ENCODE data around the gene VWA3B. TPM values are rescaled to one million over a fixed set of nuclear protein-coding genes. Genes with fewer than 3 reads are reported as not detected.
A peak's percentile ranks its signal among the peaks of the same experiment; 100 is the strongest.
"Not testable (repeated sequence)": the region's sequence is repeated elsewhere in the genome, so short reads cannot be mapped to it uniquely, and the experiment has no call there.

Gene VWA3B
- total and polyA plus RNA-seq, 2 experiments from 2014 or later = not detected

- H3K36me3 ChIP-seq (ENCODE audit: low read depth) = no peaks in the 10 kb centered on the region
- in situ Hi-C loops (cut with MboI) = no loop called here
Measured at GRCh38 chr2:98317214-98317613, 230.2 kb downstream of the VWA3B start.

GRCh38 chr2:98320171-98320570 lies 233.2 kb downstream of the VWA3B start:
- H3K4me1 ChIP-seq (ENCODE audit: insufficient read depth); H3K27me3 ChIP-seq (replicated peaks; ENCODE audit: insufficient read depth); in situ Hi-C loops (cut with MboI); H3K9me2 ChIP-seq (ENCODE audit: insufficient read depth); DNase-seq; H3F3A ChIP-seq (ENCODE audit: insufficient read depth); H3K9ac ChIP-seq; H3K4me3 ChIP-seq; H3K9me3 ChIP-seq (ENCODE audit: low read depth); H3K79me2 ChIP-seq (ENCODE audit: insufficient read depth); H3K36me3 ChIP-seq (ENCODE audit: low read depth); H4K20me1 ChIP-seq (ENCODE audit: insufficient read depth); H3K4me2 ChIP-seq (ENCODE audit: unreplicated experiment); H2AFZ ChIP-seq; H3K27ac ChIP-seq: not testable (repeated sequence)
- WGBS, 2 experiments (ENCODE audit: low coverage in 1 of 2, low lambda C conversion rate in 2 of 2, missing lambda C conversion rate in 2 of 2) = 81 to 84% methylated on average over 3 of the region's 3 CpGs

More at GRCh38 chr2:98317214-98317613, 230.2 kb downstream of the VWA3B start:
- Histone ChIP-seq H4K20me1 (ENCODE audit: insufficient read depth) (no peaks in the 10 kb centered on the region), H3K9ac (no peak overlapping the region), H3K27me3 (replicated peaks; ENCODE audit: insufficient read depth) (no peaks in the 10 kb centered on the region), H3K9me3 (ENCODE audit: low read depth) (no peaks in the 10 kb centered on the region), H3K27ac (no peak overlapping the region), H2AFZ (no peak overlapping the region), H3F3A (ENCODE audit: insufficient read depth) (no peaks in the 10 kb centered on the region), H3K79me2 (ENCODE audit: insufficient read depth) (no peaks in the 10 kb centered on the region), H3K4me2 (ENCODE audit: unreplicated experiment) (no peak overlapping the region), H3K4me3 (no peak overlapping the region), H3K4me1 (ENCODE audit: insufficient read depth) (no peaks in the 10 kb centered on the region), H3K9me2 (ENCODE audit: insufficient read depth) (no peaks in the 10 kb centered on the region)
- no peak for DNase-seq
- 13 to 16% methylated on average over 3 of the region's 3 CpGs for WGBS, 2 experiments (ENCODE audit: low coverage in 1 of 2, low lambda C conversion rate in 2 of 2, missing lambda C conversion rate in 2 of 2)
- TF ChIP-seq EZH2 (IDR thresholded peaks at IDR 0.05; ENCODE audit: insufficient read depth, poor library complexity, severe bottlenecking) (no peak), EZH2phosphoT487 (IDR thresholded peaks at IDR 0.05; ENCODE audit: insufficient read depth, low read depth) (no peak)

- WGBS, 2 experiments (ENCODE audit: low coverage in 1 of 2, low lambda C conversion rate in 2 of 2, missing lambda C conversion rate in 2 of 2) = 11 to 21% methylated on average over 2 of the region's 2 CpGs
- in situ Hi-C loops (cut with MboI) = no loop called here
- Histone ChIP-seq H3K9me2 (ENCODE audit: insufficient read depth) (no peaks in the 10 kb centered on the region), H2AFZ (no peak overlapping the region), H3K4me2 (ENCODE audit: unreplicated experiment) (no peak overlapping the region), H3K4me3 (no peak overlapping the region), H3K9me3 (ENCODE audit: low read depth) (no peaks in the 10 kb centered on the region), H4K20me1 (ENCODE audit: insufficient read depth) (no peaks in the 10 kb centered on the region), H3F3A (ENCODE audit: insufficient read depth) (no peaks in the 10 kb centered on the region), H3K9ac (no peak overlapping the region), H3K27ac (no peak overlapping the region), H3K36me3 (ENCODE audit: low read depth) (no peaks in the 10 kb centered on the region), H3K27me3 (replicated peaks; ENCODE audit: insufficient read depth) (no peaks in the 10 kb centered on the region), H3K79me2 (ENCODE audit: insufficient read depth) (no peaks in the 10 kb centered on the region), H3K4me1 (ENCODE audit: insufficient read depth) (no peaks in the 10 kb centered on the region)
- peak; percentile 36 for DNase-seq
- no peak for TF ChIP-seq EZH2 (IDR thresholded peaks at IDR 0.05; ENCODE audit: insufficient read depth, poor library complexity, severe bottlenecking)
- TF ChIP-seq EZH2phosphoT487 (IDR thresholded peaks at IDR 0.05; ENCODE audit: insufficient read depth, low read depth) = no peak
Measured at GRCh38 chr2:98324181-98324580, 237.2 kb downstream of the VWA3B start.

GRCh38 chr2:98327776-98328175 lies 240.8 kb downstream of the VWA3B start:
- H3K9me3 ChIP-seq (ENCODE audit: low read depth) = no peaks in the 10 kb centered on the region
- TF ChIP-seq EZH2phosphoT487 (IDR thresholded peaks at IDR 0.05; ENCODE audit: insufficient read depth, low read depth) (no peak), EZH2 (IDR thresholded peaks at IDR 0.05; ENCODE audit: insufficient read depth, poor library complexity, severe bottlenecking) (no peak)
- no peak overlapping the region for H3K4me2 ChIP-seq (ENCODE audit: unreplicated experiment)
- no peak for DNase-seq
- no peaks in the 10 kb centered on the region for H3K27me3 ChIP-seq (replicated peaks; ENCODE audit: insufficient read depth)
- H3K36me3 ChIP-seq (ENCODE audit: low read depth) = no peaks in the 10 kb centered on the region
- H3K4me1 ChIP-seq (ENCODE audit: insufficient read depth) = no peaks in the 10 kb centered on the region
- H3K79me2 ChIP-seq (ENCODE audit: insufficient read depth) = no peaks in the 10 kb centered on the region
- no peaks in the 10 kb centered on the region for H3F3A ChIP-seq (ENCODE audit: insufficient read depth)
- in situ Hi-C loops (cut with MboI) = no loop called here
- no peaks in the 10 kb centered on the region for H3K9me2 ChIP-seq (ENCODE audit: insufficient read depth)
- no peak overlapping the region for H3K27ac ChIP-seq
- 84 to 92% methylated on average over 4 of the region's 4 CpGs for WGBS, 2 experiments (ENCODE audit: low coverage in 1 of 2, low lambda C conversion rate in 2 of 2, missing lambda C conversion rate in 2 of 2)
- no peak overlapping the region for H3K9ac ChIP-seq
- H3K4me3 ChIP-seq = no peak overlapping the region
- H2AFZ ChIP-seq = no peak overlapping the region
- H4K20me1 ChIP-seq (ENCODE audit: insufficient read depth) = no peaks in the 10 kb centered on the region

- Histone ChIP-seq H3K4me2 (ENCODE audit: unreplicated experiment) (no peak overlapping the region), H3K9ac (no peak overlapping the region), H3K36me3 (ENCODE audit: low read depth) (no peaks in the 10 kb centered on the region), H4K20me1 (ENCODE audit: insufficient read depth) (no peaks in the 10 kb centered on the region), H3K27me3 (replicated peaks; ENCODE audit: insufficient read depth) (no peaks in the 10 kb centered on the region), H3K27ac (no peak overlapping the region), H3K4me3 (no peak overlapping the region), H3K4me1 (ENCODE audit: insufficient read depth) (peaks cover 10% of the 10 kb centered on the region), H3K9me2 (ENCODE audit: insufficient read depth) (no peaks in the 10 kb centered on the region), H3F3A (ENCODE audit: insufficient read depth) (peaks cover 8% of the 10 kb centered on the region; the same call in 1 of the 2 replicates), H2AFZ (no peak overlapping the region), H3K9me3 (ENCODE audit: low read depth) (no peaks in the 10 kb centered on the region), H3K79me2 (ENCODE audit: insufficient read depth) (no peaks in the 10 kb centered on the region)
- no peak for DNase-seq
- in situ Hi-C loops (cut with MboI) = no loop called here
- TF ChIP-seq EZH2 (IDR thresholded peaks at IDR 0.05; ENCODE audit: insufficient read depth, poor library complexity, severe bottlenecking) (no peak), EZH2phosphoT487 (IDR thresholded peaks at IDR 0.05; ENCODE audit: insufficient read depth, low read depth) (no peak)
- 73 to 78% methylated on average over 4 of the region's 4 CpGs for WGBS, 2 experiments (ENCODE audit: low coverage in 1 of 2, low lambda C conversion rate in 2 of 2, missing lambda C conversion rate in 2 of 2)
Measured at GRCh38 chr2:98329549-98329948, 242.6 kb downstream of the VWA3B start.
